GM18499 (cell line): ENCODE measurements around the gene USP4.
"Not testable (repeated sequence)": the region's sequence is repeated elsewhere in the genome, so short reads cannot be mapped to it uniquely, and the experiment has no call there.

Source experiments
- ATAC-seq: cut with Tn5 transposase; IDR thresholded peaks from one replicate; pipeline ENCODE4 v1.9.1; 2021; ENCODE audit warnings: moderate number of reproducible peaks; ENCODE audit not compliant: insufficient read depth, unreplicated experiment

USP4 gene

GRCh38 chr3:49352890-49353421 lies 13.1 kb upstream of the USP4 start:
- ATAC-seq, result no peak

DNA sequence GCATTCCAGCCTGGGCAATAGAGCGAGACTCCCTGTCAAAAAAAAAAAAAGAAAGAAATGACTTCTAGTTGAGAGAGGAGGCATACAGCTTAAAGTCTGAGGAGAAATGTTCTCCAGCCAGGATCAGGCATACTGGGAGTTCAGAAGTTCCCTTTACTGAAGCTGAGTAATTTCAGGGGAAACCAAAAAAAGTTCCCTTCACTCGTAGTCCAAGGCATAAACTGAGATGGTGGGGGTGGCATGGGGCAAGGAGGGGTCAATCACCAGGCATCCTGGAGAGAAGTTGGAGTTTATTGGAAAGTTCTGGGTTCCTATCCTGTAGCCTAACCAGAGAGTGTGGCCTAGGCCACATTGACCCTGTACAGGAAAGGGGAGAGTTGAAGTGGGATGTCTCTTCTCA lies 12.4 kb upstream of the USP4 start:
- ATAC-seq, result no peak

- no peak for ATAC-seq
These were observed 11.7 kb upstream of the USP4 start for GRCh38 chr3:49351521-49352011.

GRCh38 chr3:49349348-49350114 lies 9.7 kb upstream of the USP4 start:
- ATAC-seq, result no peak

- not testable (repeated sequence) for ATAC-seq
These were observed 8.5 kb upstream of the USP4 start for GRCh38 chr3:49348361-49348760.

DNA sequence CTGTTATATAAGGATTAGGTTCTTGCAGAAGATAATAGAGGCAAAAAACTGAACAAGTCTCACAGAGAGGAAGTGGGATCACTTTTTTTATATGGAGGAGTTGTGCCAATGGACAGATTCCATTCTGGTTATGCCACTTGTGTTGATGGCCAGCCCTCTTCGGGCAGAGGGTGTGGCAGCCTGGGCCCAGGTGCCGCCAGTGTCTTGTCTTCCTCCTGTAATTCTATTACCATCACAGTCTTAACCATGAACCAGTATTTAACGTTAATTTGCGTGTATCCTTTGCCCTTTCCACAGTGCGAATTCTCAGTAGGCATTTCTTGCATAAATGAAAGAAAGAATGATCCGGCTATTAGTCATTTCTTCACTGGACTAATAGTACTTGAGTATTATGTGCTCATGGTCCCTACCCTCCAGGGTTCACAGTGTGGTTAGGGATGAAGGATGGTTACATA lies 7.0 kb upstream of the USP4 start:
- no peak for ATAC-seq

- ATAC-seq, result no peak
These were observed 3.3 kb upstream of the USP4 start for GRCh38 chr3:49343163-49343562.

GRCh38 chr3:49341996-49342395 lies 2.1 kb upstream of the USP4 start:
- no peak for ATAC-seq

DNA sequence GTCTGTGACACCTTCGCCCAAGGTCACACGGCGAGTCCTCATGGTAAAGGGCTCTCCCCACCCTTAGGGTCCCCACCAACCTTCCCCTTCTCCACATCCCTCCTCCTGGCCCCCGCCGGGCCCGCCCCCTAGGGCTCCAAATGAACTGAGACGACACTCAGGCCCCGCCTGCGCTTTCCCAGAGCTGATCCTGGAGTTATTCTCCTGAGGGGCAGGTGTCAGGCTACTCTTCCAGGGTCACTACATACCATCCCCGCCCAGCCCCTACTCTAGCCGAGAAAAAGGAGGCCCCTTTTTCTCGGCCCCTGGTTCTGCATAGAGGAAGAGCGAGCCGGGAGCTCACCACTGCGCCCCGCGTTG lies 292 bp downstream of the USP4 start:
- ATAC-seq, result no peak

GRCh38 chr3:49333916-49334633 lies 5.8 kb downstream of the USP4 start:
- ATAC-seq, result no peak

DNA sequence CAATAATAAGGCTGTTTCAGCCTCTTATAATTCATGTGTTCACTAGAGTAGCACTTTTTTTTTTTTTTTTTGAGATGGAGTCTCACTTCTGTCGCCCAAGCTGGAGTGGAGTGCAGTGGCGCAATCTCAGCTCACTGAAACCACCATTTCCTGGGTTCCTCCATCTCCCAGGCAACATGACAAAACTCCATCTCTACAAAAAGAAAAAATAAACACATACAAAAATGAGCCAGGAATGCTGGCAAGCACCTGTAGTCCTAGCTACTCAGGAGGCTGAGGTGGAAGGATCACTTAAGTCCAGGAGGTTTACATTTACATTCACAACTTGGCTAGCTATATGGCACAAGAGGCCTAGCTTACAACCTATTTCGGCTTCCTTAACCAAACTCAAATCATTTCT lies 6.8 kb downstream of the USP4 start:
- ATAC-seq, result no peak

- ATAC-seq, result no peak
These were observed 10.7 kb downstream of the USP4 start for GRCh38 chr3:49329186-49329585.

DNA sequence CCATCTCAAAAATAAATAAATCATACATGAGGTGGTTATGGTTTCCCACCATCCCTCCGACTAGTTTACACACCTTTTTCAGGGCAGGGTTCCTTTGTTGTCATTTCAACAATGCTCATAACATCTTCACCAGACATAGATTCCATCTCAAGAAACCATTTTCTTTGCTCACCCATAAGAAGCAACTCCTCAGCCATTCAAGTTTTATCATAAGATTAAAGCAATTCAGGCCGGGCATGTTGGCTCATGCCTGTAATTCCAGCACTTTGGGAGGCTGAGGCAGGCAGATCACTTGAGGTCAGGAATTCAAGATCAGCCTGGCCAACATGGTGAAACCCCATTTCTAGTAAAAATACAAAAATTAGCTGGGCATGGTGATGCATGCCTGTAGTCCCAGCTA lies 11.5 kb downstream of the USP4 start:
- ATAC-seq, result not testable (repeated sequence)

DNA sequence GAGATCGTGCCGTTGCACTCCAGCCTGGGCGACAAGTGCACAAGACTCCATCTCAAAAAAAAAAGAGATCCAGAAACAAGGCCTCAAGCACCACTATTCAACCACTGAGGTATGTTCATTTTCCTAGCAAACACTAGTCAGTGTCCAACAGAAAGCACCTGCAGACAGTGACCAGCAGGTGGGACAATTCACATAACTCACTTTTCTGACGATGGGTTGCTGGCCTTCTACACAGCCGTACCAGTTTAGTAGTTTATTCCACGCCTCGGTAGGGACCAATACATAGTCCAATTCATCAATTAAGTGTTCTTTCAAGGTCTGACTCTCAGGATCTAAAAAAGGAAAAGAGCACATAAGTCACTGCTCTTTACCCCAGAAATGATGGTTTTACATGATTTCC lies 12.4 kb downstream of the USP4 start:
- no peak for ATAC-seq

GRCh38 chr3:49324768-49325167 lies 15.1 kb downstream of the USP4 start:
- no peak for ATAC-seq

DNA sequence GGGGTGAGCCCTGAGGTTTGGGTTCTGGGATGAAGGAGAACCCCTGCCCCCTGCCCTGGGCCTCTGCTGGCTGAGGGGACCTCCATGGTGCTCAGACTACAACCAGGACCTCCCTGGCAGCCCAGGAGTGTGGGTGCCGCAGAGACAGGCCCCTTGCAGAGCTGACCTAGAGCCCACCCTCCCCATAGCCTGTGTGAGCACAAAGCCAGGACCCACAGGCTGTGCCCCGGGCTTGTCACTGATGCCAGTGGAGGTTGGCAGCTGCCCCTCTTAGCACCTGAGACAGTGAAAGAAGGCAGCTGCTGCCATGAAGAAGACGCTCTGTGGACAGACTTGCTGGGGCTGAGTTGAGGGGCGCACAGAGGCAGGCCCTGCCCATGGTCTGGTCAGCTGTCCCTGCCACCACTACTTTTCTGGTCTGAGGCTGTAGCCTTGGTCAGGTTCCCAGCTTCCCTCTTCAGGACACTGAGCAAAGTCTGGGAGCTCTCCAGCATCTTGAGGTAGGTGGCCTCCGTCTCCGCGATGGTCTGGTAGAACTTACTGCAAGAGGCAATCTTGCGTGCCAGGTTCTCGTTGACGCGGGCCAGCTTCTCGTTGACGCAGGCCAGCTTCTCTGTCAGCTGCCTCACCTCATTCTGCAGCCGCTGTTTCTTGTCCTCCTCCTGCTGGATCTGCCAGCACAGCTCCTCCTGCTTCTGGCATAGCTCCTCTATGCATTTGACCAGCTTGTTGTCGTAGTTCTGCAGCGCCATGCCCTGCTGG lies 23.0 kb downstream of the USP4 start:
- no peak for ATAC-seq

DNA sequence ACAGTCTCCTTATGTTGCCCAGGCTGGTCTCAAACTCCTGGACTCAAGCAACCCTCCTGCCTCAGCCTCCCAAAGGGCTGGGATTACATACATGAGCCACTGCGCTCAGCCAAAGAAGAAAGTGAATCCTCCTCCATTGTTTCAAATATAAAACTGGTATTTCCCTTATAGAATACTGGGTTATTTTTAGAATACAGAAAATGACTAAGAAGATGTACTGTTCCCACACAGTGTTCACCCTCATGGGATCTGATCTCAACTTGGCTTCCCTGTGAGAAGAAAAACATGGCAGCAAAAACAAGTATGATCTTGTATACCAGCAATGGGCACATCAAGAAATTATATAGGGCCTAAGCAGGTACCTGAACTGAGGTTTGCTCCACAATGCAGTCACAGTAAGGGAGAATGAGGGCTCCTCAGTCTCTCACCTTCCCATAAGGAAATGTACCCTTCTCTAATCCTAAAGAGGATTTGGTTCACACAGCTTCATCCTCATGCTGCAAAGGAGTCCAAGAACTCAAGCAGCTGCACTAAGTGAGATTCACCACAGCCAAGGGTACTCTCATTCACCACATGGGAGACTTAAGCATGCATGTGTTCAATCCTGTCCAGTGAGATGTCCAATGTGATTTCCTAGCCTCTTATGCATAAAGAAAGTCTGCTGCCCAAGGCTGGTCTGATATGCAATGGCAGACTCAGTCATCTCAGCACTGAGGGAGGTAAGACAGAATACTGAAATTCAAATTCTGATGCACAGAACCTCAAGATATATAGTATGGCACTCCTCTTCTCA lies 25.8 kb downstream of the USP4 start:
- ATAC-seq, result no peak

- no peak for ATAC-seq
These were observed 28.6 kb downstream of the USP4 start for GRCh38 chr3:49311283-49311682.

DNA sequence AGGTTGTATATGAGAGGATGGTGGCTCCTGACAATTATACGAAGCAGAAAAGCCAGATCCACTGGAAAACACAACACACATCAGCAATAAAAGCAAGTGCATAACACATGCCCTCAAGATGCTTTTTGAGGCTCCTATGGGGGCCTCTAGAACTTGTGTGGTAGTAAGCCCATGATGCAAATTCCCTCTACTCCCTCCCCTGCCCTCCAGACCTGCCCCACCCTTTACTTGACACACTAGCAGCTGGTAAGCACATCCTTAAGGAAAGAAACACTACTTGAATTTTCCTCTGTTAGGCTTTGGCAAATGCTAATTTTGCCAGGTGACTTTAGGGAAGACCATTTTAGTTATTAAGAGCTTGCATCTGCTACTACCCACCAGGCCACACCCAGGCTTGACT lies 29.2 kb downstream of the USP4 start:
- ATAC-seq, result no peak

DNA sequence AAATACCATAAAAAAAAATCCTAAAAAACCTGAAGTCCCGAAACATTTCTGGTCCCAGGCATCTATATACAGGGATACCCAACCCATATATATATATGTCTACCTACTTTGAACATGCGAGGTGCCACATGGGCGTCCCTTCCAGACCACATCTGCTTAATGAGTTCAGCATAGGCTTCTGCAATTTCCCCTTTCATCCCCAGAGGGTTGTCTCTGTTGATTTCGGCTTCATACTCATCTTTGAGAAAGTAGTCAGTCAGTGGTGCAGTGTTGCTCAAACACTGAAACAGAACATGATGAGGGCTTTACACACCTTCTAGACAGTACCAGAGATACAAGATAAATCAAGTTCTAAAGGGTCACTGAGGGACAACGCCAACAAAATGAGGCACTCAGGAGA lies 34.2 kb downstream of the USP4 start:
- no peak for ATAC-seq
